H1 (cell line): ENCODE results near the gene DKKL1.

Source experiments
- ASH2L ChIP-seq: fragments of 200-600, 300-600 bp; sonication (generic); IDR thresholded peaks from one replicate; pipeline ENCODE4 v1.7.1; 2017; ENCODE audit warnings: low read length
- CTCF ChIP-seq, 3 experiments: IDR thresholded peaks; 1 replicate in 2 of 3; 2 replicates in 1 of 3; pipeline versions ENCODE4 v1.5.1 to v1.6.1; 2011; ENCODE audit warnings: low read length in 3 of 3, mild to moderate bottlenecking in 3 of 3, inconsistent platforms in 2 of 3, low read depth in 1 of 3, moderate library complexity in 1 of 3; ENCODE audit not compliant: insufficient read depth in 1 of 3; ENCODE audit errors: control extremely low read depth in 1 of 3
- EP300 ChIP-seq, 2 experiments: IDR thresholded peaks; 1 replicate in 1 of 2; 2 replicates in 1 of 2; pipeline ENCODE4 v1.6.1; 2011 to 2012; ENCODE audit warnings: low read depth in 2 of 2, low read length in 2 of 2, mild to moderate bottlenecking in 2 of 2, borderline replicate concordance in 1 of 2, inconsistent platforms in 1 of 2, moderate library complexity in 1 of 2
- RAD21 ChIP-seq, 2 experiments: IDR thresholded peaks in 1 of 2; conservative IDR thresholded peaks in 1 of 2; 2 replicates each; pipeline ENCODE4 v1.6.1; 2011; ENCODE audit warnings: low read depth in 2 of 2, low read length in 2 of 2, improper control_type of control experiment in 1 of 2, inconsistent platforms in 1 of 2, mild to moderate bottlenecking in 1 of 2, moderate library complexity in 1 of 2
- RFX5 ChIP-seq: IDR thresholded peaks from 2 replicates; pipeline ENCODE4 v1.6.1; 2011; ENCODE audit warnings: low read depth, low read length, improper control_type of control experiment, borderline replicate concordance
- ZNF274 ChIP-seq: IDR thresholded peaks from 2 replicates; pipeline ENCODE4 v1.7.0; 2012; ENCODE audit warnings: low read length, borderline replicate concordance; ENCODE audit errors: extremely low read depth
- TF ChIP-seq, protein P1 (sequence below): IDR thresholded peaks from 2 replicates; pipeline ENCODE4 v1.6.1; 2012; ENCODE audit warnings: low read length, inconsistent platforms

- no peak for TF ChIP-seq EP300 (IDR thresholded peaks at IDR 0.05; ENCODE audit: borderline replicate concordance in 1 of 2, low read depth in 2 of 2, low read length in 2 of 2)
- TF ChIP-seq CTCF (IDR thresholded peaks at IDR 0.05; ENCODE audit: control extremely low read depth in 1 of 3, insufficient read depth in 1 of 3, low read depth in 1 of 3, low read length in 3 of 3) = no peak
- TF ChIP-seq, protein P1, sequence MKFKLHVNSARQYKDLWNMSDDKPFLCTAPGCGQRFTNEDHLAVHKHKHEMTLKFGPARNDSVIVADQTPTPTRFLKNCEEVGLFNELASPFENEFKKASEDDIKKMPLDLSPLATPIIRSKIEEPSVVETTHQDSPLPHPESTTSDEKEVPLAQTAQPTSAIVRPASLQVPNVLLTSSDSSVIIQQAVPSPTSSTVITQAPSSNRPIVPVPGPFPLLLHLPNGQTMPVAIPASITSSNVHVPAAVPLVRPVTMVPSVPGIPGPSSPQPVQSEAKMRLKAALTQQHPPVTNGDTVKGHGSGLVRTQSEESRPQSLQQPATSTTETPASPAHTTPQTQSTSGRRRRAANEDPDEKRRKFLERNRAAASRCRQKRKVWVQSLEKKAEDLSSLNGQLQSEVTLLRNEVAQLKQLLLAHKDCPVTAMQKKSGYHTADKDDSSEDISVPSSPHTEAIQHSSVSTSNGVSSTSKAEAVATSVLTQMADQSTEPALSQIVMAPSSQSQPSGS = no peak
- no peak for TF ChIP-seq ASH2L
- no peak for TF ChIP-seq RFX5
- TF ChIP-seq RAD21 (IDR thresholded peaks at IDR 0.05 in 1 of 2, conservative IDR thresholded peaks at IDR 0.05 in 1 of 2; ENCODE audit: low read depth in 2 of 2, low read length in 2 of 2) = no peak
- TF ChIP-seq ZNF274 = no peak
These were observed 32.0 kb upstream of the DKKL1 start for GRCh38 chr19:49331616-49332055.
